GM18909 (cell line): ENCODE data around the gene TRIM13.
"Not testable (repeated sequence)": the region's sequence is repeated elsewhere in the genome, so short reads cannot be mapped to it uniquely, and the experiment has no call there.

Experiments
- ATAC-seq: cut with Tn5 transposase; IDR thresholded peaks from one replicate; pipeline ENCODE4 v1.9.1; 2021; ENCODE audit warnings: mild to moderate bottlenecking; ENCODE audit not compliant: unreplicated experiment, poor library complexity

TRIM13 gene

DNA sequence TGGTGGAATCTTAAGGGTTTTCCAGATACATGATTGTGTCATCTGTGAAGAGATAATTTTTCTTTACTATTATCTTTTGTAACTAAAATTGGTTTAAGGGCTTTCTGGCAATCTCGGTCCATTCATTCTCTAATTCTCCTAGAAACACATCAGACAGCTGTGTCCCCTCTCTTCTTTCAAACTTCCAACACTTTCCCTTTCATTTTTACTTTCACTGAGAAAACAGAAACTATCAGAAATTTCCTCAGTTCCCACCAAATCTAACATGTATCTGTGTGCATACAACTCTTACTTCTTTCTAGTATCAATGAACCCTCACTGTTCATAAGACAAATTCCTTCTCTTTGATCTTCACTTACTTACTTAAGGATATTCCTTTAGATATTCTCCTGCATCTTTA lies 58.6 kb downstream of the TRIM13 start:
- no peak for ATAC-seq

DNA sequence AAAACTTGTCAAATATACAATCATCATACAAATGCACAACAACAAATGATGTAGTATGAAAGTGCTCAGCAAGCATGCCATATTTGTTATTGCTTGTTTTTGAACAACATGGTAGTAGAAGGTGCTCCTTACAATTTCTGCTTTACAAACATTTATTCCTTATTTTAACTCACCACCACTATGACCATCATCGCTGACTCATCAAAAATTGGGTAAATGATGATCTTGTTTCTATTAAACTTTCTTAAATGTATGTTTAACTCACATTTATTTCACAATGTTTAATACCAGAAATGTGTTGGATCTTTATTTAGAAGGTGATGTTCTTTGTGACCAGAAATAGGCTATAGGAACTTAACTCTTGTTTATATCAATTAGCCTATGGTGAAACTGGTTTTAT lies 63.9 kb downstream of the TRIM13 start:
- no peak for ATAC-seq

DNA sequence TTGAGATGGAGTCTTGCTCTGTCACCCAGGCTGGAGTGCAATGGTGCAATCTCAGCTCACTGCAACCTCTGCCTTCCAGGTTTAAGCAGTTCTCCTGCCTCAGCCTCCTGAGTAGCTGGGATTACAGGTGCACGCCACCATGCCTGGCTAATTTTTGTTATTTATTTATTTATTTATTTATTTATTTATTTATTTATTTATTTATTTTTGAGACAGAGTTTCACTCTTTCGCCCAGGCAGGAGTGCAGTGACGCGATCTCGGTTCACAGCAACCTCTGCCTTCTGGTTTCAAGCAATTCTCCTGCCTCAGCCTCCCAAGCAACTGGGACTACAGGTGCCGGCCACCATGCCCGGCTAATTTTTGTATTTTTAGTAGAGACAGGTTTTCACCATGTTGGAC lies 65.5 kb downstream of the TRIM13 start:
- not testable (repeated sequence) for ATAC-seq

DNA sequence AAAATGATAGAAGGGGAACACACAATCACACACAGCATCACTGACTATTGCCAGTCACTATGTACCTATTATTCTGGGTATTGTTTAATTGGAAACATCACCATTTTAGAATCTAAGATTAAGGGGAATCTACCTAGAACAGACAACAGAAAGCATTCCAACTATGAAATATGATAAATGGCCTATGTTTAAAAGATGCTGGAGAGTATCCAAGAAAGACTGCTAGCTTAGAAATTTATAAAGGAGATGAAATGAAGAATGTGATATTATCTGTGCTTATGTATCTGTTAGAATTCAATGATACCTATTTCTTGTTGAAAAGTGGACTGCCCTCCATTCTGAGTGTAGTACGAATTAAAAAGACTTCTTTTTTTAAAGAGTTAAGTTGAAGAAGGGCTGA lies 68.9 kb downstream of the TRIM13 start:
- no peak for ATAC-seq
